HG03520 (cell line): Measurements from ENCODE around the gene BANP.
"Not testable (repeated sequence)": the region's sequence is repeated elsewhere in the genome, so short reads cannot be mapped to it uniquely, and the experiment has no call there.

Experiments used
- ATAC-seq: cut with Tn5 transposase; IDR thresholded peaks from one replicate; pipeline ENCODE4 v1.9.1; 2021; ENCODE audit warnings: mild to moderate bottlenecking, moderate library complexity; ENCODE audit not compliant: unreplicated experiment

Gene BANP

GRCh38 chr16:88013766-88014251 is 62.6 kb downstream of the BANP start:
- ATAC-seq: no peak

GRCh38 chr16:88014252-88014781 is 63.1 kb downstream of the BANP start:
- ATAC-seq: no peak

- ATAC-seq: no peak
These were observed 63.9 kb downstream of the BANP start for GRCh38 chr16:88014954-88015805.

GRCh38 chr16:88015806-88016140 is 64.5 kb downstream of the BANP start:
- no peak for ATAC-seq

- not testable (repeated sequence) for ATAC-seq
These were observed 65.2 kb downstream of the BANP start for GRCh38 chr16:88016386-88016785.

- ATAC-seq: no peak
These were observed 65.7 kb downstream of the BANP start for GRCh38 chr16:88016964-88017363.

GRCh38 chr16:88017587-88018101 is 66.4 kb downstream of the BANP start:
- ATAC-seq: no peak

- ATAC-seq: not testable (repeated sequence)
These were observed 67.1 kb downstream of the BANP start for GRCh38 chr16:88018382-88018781.

GRCh38 chr16:88019041-88019820 is 68.0 kb downstream of the BANP start:
- not testable (repeated sequence) for ATAC-seq

GRCh38 chr16:88019821-88020515 is 68.7 kb downstream of the BANP start:
- no peak for ATAC-seq

- ATAC-seq: no peak
These were observed 69.3 kb downstream of the BANP start for GRCh38 chr16:88020516-88020885.

GRCh38 chr16:88021041-88021970 is 70.1 kb downstream of the BANP start:
- not testable (repeated sequence) for ATAC-seq

- ATAC-seq: no peak
These were observed 71.1 kb downstream of the BANP start for GRCh38 chr16:88022076-88023042.

- ATAC-seq: no peak
These were observed 72.1 kb downstream of the BANP start for GRCh38 chr16:88023366-88023765.

- ATAC-seq: no peak
These were observed 72.6 kb downstream of the BANP start for GRCh38 chr16:88023786-88024185.

GRCh38 chr16:88024491-88025085 is 73.4 kb downstream of the BANP start:
- not testable (repeated sequence) for ATAC-seq

GRCh38 chr16:88025086-88025492 is 73.9 kb downstream of the BANP start:
- not testable (repeated sequence) for ATAC-seq
